ENCODE results near the gene PODNL1. TPM values are rescaled to one million over a fixed set of nuclear protein-coding genes. Genes with fewer than 3 reads are reported as not detected.

The PODNL1 gene
- total RNA-seq, 1 donor from 2014 or later: not detected

DNA sequence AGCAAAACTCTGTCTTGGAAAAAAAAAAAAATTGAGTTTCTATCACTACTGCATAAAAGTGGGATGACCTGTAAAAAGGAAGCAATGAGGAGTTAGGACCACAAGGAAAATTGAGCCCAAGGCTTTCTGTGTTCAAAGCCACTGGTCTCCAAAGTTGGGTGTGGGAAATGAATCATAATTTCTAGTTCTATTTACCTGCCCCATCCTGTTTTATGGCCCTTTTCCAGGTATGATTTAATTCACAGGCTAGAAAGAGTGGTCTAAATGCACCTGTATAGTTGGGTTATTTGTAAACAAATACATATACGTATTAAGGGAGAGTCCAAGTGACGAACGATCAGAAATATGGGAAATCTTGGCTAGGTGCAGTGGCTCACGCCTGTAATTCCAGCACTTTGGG lies 8.2 kb upstream of the PODNL1 start:
- H3K27me3 Mint-ChIP-seq (ENCODE audit: insufficient read depth): peaks cover 2% of the 10 kb centered on the region
- no peaks in the 10 kb centered on the region for H3K36me3 Mint-ChIP-seq (ENCODE audit: low read depth)
- H3K27ac Mint-ChIP-seq: no peak overlapping the region
- no peak for DNase-seq (ENCODE audit: low spot score)
- no peak overlapping the region for H3K4me3 Mint-ChIP-seq
- H3K4me1 Mint-ChIP-seq (ENCODE audit: low read depth): no peaks in the 10 kb centered on the region
- intact Hi-C loops (cut with micrococcal nuclease): no loop called here
- no peaks in the 10 kb centered on the region for H3K9me3 Mint-ChIP-seq

DNA sequence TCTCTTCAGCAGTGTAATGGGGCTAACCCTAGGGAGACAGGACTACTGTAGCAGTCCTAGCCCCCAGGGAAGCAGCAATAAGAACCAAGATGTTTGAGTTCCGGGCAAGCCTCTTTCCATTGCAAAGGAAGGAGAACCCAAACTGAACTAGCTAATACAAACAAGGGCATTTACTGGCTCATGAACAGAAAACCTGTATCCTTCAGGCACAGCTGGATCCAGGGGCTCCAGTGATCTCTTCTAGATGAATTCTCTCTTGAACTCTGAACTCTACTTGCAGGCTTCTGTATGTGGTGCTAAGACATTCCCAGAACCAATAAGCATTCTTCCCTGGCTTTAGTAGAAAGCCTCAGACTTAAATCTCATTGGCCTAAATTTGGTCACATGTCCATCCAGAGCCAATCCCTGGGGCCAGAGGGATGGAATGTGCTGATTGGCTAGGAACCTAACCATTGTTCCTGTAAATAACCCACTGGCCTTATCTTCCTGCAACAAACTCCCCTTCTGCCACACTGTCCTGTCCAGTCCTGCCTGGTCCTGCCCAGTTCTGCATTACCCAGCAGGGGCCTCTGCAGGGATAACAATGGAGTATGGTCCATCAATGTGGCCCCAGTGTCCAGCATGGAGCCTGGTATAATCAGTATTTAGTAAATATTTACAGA lies 3.9 kb upstream of the PODNL1 start:
- intact Hi-C loops (cut with micrococcal nuclease): no loop called here
- peaks cover 5% of the 10 kb centered on the region for H3K27me3 Mint-ChIP-seq (ENCODE audit: insufficient read depth)
- H3K4me3 Mint-ChIP-seq: no peak overlapping the region
- no peak overlapping the region for H3K27ac Mint-ChIP-seq
- no peaks in the 10 kb centered on the region for H3K4me1 Mint-ChIP-seq (ENCODE audit: low read depth)
- no peaks in the 10 kb centered on the region for H3K9me3 Mint-ChIP-seq
- DNase-seq (ENCODE audit: low spot score): no peak
- no peaks in the 10 kb centered on the region for H3K36me3 Mint-ChIP-seq (ENCODE audit: low read depth)

DNA sequence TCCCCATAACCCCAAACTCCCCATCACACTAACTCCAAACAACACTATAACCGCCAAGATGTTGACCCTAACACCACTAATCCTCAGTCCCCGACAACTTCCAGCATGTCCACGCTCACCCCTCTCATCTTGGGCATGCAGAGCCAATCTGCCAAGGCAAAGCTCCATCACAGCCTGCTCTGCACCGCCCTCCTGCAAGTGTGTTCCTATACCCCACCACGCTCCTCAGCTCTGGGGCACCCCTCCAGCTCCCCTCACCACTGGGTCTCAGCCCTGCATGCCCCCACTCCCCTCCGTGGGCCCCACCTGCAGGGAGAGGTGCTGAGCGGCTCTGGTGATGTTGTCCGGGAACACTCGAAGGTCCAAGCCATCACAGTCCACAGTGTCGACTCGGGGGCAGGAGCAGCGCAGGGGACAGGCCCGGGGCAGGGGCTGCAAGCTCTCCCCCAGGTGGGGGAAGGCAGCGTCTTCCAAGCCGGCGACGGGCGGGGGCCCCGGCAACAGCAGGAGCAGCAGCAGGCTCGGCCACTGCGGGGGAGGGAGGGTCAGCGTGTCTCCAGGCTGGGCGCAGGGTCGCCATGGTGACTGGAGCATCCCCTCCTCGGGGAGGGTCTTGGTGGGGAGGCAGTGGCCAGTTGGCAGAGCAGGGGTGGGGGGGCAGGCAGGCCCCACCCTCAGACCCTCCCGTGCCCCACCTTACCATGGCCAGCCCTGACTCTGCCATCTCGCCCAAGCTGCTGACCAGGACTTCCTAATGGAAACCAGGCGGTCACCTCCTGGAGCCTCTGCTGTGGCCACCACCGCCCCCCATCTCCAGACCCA lies 527 bp downstream of the PODNL1 start:
- no peaks in the 10 kb centered on the region for H3K36me3 Mint-ChIP-seq (ENCODE audit: low read depth)
- no peaks in the 10 kb centered on the region for H3K9me3 Mint-ChIP-seq
- no peak overlapping the region for H3K4me3 Mint-ChIP-seq
- intact Hi-C loops (cut with micrococcal nuclease): no loop called here
- no peak overlapping the region for H3K27ac Mint-ChIP-seq
- peaks cover 7% of the 10 kb centered on the region for H3K27me3 Mint-ChIP-seq (ENCODE audit: insufficient read depth)
- no peaks in the 10 kb centered on the region for H3K4me1 Mint-ChIP-seq (ENCODE audit: low read depth)
- DNase-seq (ENCODE audit: low spot score): no peak

DNA sequence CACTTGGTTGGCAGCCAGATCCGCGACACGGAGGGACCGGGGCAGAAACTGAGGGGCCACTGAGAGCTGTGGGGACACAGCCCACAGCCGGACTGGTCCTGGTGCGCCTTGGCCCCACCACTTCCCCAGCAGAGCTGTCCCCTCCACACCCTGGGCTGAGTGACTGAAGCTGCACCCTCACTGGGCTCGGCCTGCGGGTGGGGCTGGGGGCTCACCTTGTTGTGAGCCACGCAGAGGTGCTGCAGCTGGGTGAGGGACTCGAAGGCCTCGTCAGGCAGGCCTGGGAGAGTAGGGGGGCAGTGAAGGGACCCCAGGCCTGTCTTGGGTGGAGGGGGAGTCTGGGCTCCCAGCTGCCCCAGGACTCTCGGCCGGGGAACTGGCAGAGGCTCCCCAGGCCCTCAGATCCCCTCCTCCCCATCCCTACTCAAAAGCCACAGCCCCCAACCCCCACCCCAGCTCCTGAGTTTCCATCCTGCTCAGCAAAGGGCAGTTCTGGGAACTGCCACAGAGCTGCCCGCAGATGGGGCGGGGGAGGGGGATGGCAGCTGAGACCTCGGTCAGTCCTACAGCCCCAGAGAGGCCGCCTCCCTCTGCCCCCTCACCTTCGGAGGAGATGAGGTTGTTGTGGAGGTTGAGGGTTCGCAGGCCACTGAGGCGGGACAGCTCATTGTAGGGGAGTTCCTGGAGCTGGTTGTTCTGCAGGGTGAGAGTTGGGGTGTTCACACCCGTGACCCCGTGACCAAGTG lies 2.3 kb downstream of the PODNL1 start:
- Mint-ChIP-seq H3K27me3 (ENCODE audit: insufficient read depth) (peaks cover 7% of the 10 kb centered on the region), H3K36me3 (ENCODE audit: low read depth) (no peaks in the 10 kb centered on the region), H3K4me1 (ENCODE audit: low read depth) (no peaks in the 10 kb centered on the region), H3K27ac (no peak overlapping the region), H3K4me3 (no peak overlapping the region), H3K9me3 (no peaks in the 10 kb centered on the region)
- no peak for DNase-seq (ENCODE audit: low spot score)
- intact Hi-C loops (cut with micrococcal nuclease): no loop called here

DNA sequence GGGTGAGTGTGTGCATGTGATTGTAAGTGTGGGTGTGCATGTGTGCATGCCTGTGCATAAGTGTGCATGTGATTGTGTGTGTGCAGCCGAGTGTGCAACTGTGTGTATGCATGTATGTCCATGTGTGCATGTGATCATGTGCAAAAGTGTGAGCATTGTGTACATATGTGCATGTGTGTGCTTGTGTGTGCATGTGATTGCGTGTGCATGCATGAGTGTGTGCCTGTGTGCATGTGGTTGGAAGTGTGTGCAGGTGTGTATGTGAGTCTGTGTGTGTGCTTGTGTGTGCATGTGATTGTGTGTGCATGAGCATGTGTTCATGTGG lies 3.5 kb downstream of the PODNL1 start:
- no peak for DNase-seq (ENCODE audit: low spot score)
- Mint-ChIP-seq H3K4me1 (ENCODE audit: low read depth) (no peaks in the 10 kb centered on the region), H3K4me3 (no peak overlapping the region), H3K27ac (no peak overlapping the region), H3K36me3 (ENCODE audit: low read depth) (no peaks in the 10 kb centered on the region), H3K9me3 (no peaks in the 10 kb centered on the region), H3K27me3 (ENCODE audit: insufficient read depth) (peaks cover 4% of the 10 kb centered on the region)
- intact Hi-C loops (cut with micrococcal nuclease): no loop called here

DNA sequence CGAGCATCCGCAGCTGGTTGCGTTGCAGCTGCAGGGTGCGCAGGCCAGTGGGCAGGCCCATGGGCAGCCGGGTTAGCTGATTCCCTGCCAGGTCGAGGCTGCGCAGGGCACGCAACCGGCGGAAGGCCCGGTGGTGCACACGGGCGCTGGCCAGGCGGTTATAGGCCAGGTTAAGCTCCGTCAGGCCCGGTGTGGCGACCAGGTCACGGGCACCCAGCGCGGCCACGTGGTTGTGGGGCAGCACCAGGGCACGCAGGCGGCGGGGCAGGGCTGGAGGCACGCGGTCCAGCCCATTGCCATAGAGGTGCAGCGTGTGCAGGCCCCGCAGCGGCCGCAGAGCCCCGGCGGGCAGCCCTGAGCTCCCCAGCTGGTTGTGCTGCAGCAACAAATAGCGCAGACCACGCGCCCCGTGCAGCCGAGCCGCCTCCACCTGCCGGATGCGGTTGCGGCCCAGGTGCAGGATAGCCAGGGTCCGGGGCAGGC lies 5.3 kb downstream of the PODNL1 start:
- peaks cover 3% of the 10 kb centered on the region for H3K36me3 Mint-ChIP-seq (ENCODE audit: low read depth)
- H3K9me3 Mint-ChIP-seq: no peaks in the 10 kb centered on the region
- DNase-seq (ENCODE audit: low spot score): no peak
- no peak overlapping the region for H3K4me3 Mint-ChIP-seq
- no peak overlapping the region for H3K27ac Mint-ChIP-seq
- intact Hi-C loops (cut with micrococcal nuclease): no loop called here
- H3K4me1 Mint-ChIP-seq (ENCODE audit: low read depth): no peaks in the 10 kb centered on the region
- H3K27me3 Mint-ChIP-seq (ENCODE audit: insufficient read depth): peaks cover 4% of the 10 kb centered on the region

DNA sequence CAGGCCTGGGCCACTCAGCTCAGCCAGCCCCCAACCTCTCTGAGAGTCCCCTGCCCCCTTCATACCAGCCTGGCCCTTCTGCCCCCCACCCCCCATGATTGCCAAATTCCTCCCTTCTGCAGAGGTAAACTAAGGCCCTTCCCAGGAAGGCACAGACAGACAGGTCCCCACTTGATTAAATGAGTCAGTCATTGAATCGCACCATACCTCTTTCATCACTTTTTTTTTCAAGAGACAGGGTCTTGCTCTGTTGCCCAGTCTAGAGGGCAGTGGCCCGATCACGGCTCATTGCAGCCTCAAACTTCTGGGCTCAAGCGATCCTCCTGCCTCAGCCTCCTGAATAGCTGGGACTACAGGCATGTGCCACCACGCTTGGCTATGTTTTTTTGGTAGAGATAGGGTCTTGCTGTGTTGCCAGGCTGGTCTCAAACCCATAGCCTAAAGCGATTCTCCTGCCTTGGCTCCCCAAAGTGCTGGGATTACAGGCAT lies 6.0 kb downstream of the PODNL1 start:
- Mint-ChIP-seq H3K9me3 (no peaks in the 10 kb centered on the region), H3K27me3 (ENCODE audit: insufficient read depth) (peaks cover 4% of the 10 kb centered on the region), H3K4me3 (no peak overlapping the region), H3K4me1 (ENCODE audit: low read depth) (no peaks in the 10 kb centered on the region), H3K27ac (no peak overlapping the region), H3K36me3 (ENCODE audit: low read depth) (peaks cover 5% of the 10 kb centered on the region)
- intact Hi-C loops (cut with micrococcal nuclease): no loop called here
- DNase-seq (ENCODE audit: low spot score): no peak

DNA sequence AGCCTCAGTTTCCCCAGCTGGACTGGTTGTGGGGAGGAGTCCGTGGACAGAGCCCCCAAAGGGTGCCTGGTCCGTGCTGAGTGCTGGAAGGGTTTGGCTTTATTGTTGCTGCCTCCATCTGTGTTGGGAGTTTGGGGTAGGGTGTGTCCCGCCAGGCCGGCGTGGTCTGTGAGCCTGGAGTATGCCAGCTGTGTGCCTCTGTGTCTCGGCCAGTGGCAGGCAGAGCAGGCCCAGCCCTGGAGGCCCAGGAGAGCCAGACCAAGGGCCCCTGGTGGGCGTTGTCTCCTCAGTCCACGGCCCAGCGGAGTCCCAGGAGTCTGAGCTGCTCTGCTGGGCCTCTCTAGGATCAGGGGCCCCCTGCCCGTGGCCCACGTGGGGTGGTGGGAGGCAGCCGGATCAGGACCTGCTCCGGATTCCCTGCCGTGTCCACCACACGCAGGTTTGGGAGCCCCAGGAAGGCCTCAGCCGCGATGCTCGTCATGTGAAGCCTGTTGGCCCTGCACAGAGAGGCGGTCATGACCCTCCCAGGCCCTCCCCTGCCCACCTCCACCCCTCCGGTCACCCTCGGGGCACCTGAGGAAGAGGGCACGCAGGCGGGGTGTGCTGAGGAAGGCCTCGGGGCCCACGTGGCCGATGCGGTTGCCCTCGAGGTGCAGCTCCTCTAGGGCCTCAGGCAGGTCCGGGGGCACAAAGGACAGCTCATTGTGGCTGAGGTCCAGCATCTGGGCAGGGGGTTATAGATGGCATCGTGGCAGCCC lies 6.6 kb downstream of the PODNL1 start:
- H3K27ac Mint-ChIP-seq: no peak overlapping the region
- no peak overlapping the region for H3K4me3 Mint-ChIP-seq
- peaks cover 7% of the 10 kb centered on the region for H3K36me3 Mint-ChIP-seq (ENCODE audit: low read depth)
- H3K27me3 Mint-ChIP-seq (ENCODE audit: insufficient read depth): peaks cover 4% of the 10 kb centered on the region
- intact Hi-C loops (cut with micrococcal nuclease): no loop called here
- DNase-seq (ENCODE audit: low spot score): no peak
- H3K9me3 Mint-ChIP-seq: no peaks in the 10 kb centered on the region
- H3K4me1 Mint-ChIP-seq (ENCODE audit: low read depth): no peaks in the 10 kb centered on the region

DNA sequence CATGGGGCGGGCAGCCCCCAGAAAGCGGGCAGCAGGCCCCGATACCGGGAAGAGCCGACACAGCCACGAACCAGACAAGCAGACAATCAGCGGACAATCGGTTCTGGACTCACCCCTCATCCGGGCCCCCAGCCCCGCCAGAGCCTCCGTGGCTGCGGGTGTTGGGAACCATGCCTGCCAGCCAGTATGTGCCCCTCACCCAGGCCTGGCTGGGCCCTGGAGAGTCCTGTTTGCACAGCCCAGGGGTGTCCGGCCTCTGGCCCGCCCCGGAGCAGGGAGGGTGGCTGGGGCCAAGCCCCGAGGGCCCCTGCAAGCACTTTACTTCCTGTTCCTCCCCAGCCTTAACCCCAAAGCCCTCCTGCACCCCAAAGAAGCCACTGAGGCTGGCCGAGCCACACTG lies 7.8 kb downstream of the PODNL1 start:
- peaks cover 7% of the 10 kb centered on the region for H3K36me3 Mint-ChIP-seq (ENCODE audit: low read depth)
- H3K9me3 Mint-ChIP-seq: no peaks in the 10 kb centered on the region
- no peaks in the 10 kb centered on the region for H3K4me1 Mint-ChIP-seq (ENCODE audit: low read depth)
- H3K4me3 Mint-ChIP-seq: no peak overlapping the region
- no peak overlapping the region for H3K27ac Mint-ChIP-seq
- peaks cover 4% of the 10 kb centered on the region for H3K27me3 Mint-ChIP-seq (ENCODE audit: insufficient read depth)
- intact Hi-C loops (cut with micrococcal nuclease): no loop called here
- DNase-seq (ENCODE audit: low spot score): no peak

DNA sequence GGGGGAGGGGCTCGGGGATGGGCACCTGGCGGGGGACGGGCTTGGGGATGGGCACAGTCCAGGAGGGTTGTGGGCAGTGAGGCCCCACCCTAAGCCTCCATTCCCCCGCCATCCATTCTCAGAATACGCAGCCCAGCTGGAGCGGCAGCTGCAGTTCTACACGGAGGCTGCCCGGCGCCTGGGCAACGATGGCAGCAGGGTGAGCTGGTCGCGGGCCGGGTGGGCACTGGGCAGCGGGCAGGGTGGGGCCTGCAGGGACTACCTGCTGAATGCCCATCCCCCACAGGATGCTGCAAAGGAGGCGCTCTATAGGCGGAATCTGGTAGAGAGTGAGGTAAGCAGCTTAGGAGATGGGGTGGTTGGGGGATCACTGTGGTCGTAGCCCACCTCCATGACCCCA lies 8.3 kb downstream of the PODNL1 start:
- Mint-ChIP-seq H3K27me3 (ENCODE audit: insufficient read depth) (peaks cover 2% of the 10 kb centered on the region), H3K4me1 (ENCODE audit: low read depth) (no peaks in the 10 kb centered on the region), H3K27ac (no peak overlapping the region), H3K9me3 (no peaks in the 10 kb centered on the region), H3K4me3 (no peak overlapping the region), H3K36me3 (ENCODE audit: low read depth) (peaks cover 7% of the 10 kb centered on the region)
- intact Hi-C loops (cut with micrococcal nuclease): no loop called here
- no peak for DNase-seq (ENCODE audit: low spot score)

DNA sequence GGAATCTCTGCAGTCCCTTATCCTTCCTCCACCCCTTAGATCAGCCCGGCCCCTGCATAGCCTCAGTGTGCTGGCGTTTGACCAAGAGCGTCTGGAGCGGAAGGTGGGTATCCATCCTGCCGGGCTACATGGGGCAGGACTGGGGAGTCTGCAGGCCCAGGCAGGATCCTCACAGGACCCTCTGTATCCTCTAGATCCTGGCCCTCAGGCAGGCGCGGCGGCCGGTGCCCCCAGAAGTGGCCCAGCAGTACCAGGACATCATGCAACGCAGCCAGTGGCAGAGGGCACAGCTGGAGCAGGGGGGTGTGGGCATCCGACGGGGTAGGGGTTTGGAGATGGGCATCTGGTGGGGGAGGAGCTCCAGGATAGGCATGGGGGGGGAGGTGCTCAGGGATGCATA lies 8.9 kb downstream of the PODNL1 start:
- H3K4me3 Mint-ChIP-seq: no peak overlapping the region
- no peaks in the 10 kb centered on the region for H3K4me1 Mint-ChIP-seq (ENCODE audit: low read depth)
- H3K36me3 Mint-ChIP-seq (ENCODE audit: low read depth): peaks cover 10% of the 10 kb centered on the region
- H3K9me3 Mint-ChIP-seq: no peaks in the 10 kb centered on the region
- H3K27ac Mint-ChIP-seq: no peak overlapping the region
- no peak for DNase-seq (ENCODE audit: low spot score)
- H3K27me3 Mint-ChIP-seq (ENCODE audit: insufficient read depth): no peaks in the 10 kb centered on the region
- intact Hi-C loops (cut with micrococcal nuclease): no loop called here

DNA sequence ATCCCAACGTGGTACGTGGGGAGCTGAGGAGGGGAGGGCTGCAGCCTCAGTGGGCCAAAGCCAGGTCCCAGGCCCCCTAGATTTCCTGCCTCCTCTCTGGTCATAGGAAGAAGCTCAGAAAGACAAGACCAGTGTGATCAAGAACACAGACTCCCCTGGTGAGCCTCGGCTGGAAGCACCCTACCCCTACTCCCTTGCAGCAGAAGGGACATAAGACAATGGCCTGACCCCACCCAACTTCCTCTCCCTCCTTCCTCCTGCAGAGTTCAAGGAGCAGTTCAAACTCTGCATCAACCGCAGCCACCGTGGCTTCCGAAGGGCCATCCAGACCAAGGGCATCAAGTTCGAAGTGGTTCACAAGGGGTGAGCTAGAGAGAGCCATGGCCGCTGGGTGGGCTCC lies 11.5 kb downstream of the PODNL1 start:
- H3K4me1 Mint-ChIP-seq (ENCODE audit: low read depth): no peaks in the 10 kb centered on the region

More for the DNA sequence above, 11.5 kb downstream of the PODNL1 start:
- Mint-ChIP-seq H3K36me3 (ENCODE audit: low read depth) (peaks cover 24% of the 10 kb centered on the region), H3K27me3 (ENCODE audit: insufficient read depth) (no peaks in the 10 kb centered on the region), H3K4me3 (no peak overlapping the region), H3K27ac (no peak overlapping the region), H3K9me3 (no peaks in the 10 kb centered on the region)
- no peak for DNase-seq (ENCODE audit: low spot score)
- intact Hi-C loops (cut with micrococcal nuclease): no loop called here
